ENCODE data around the gene ZNF274. TPM values are rescaled to one million over a fixed set of nuclear protein-coding genes. Genes with fewer than 3 reads are reported as not detected.
"Not testable (repeated sequence)": the region's sequence is repeated elsewhere in the genome, so short reads cannot be mapped to it uniquely, and the experiment has no call there.

The ZNF274 gene
- total RNA-seq, result 10 to 100 TPM; 22.6 to 23.1 TPM

DNA sequence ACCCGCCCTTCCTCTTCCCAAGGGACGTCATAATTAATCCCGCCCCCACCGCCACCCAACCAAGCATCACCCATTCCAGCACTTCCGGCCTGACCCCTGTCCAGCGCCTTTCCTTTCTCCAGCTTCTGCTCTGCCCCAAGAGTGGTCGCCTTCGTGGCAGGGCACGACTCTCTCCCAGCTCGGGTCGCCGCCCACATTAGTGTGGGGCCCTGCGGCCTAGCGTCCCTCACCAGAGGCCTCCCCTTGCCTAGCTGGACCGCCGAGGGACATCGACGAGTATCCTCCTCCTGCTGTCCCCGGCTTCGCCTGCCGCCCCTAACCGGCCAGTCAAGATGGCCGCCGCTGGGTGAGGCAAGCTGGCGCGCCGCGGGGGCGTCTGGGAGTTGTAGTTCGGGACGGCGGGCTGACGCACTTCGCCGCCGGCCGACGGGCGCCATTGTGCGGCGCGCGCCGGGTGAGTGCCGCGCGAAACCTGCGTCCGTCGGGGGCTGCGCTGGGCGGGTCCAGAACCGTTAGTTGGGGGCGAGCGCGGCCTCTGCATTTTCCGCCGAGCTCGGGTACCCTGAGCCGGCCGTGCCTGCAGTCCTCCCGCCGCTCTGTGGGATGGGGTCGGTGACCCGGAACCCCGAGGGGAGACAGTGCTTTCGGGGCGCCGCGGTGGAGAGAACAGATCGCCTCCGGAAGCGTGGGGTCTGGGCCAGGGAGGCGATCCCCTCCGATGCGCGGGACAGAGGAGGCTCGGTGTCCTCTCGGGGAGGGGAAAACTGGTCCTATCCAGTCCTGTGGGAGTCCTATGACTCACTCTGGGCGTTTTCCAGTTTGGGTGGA lies at the start of gene ZNF274:
Gene ZNF274 (plus strand): TSS at position 73 of the 828 bp plus-strand sequence. CDS start 905 bp downstream, outside the sequence.
- ChIA-PET POLR2A (interaction anchor here (0.5 to 1.2 kb wide), 4 partner anchors 28 to 820 kb away, joined by 3 to 5 read pairs (median 3); partner anchors contain the start of genes TRAPPC2B and ZNF547), CTCF (interaction anchor here (1.0 kb wide), 1 partner anchor 143 kb away, joined by 3 read pairs; no protein-coding TSS in a partner anchor)

GRCh38 chr19:58134244-58134643 lies 48.6 kb upstream of the ZNF274 start:
- CTCF ChIA-PET, result no interaction called here
- POLR2A ChIA-PET, result no interaction called here

- CTCF ChIA-PET, result no interaction called here
- POLR2A ChIA-PET, result interaction anchor here (0.6 kb wide), 1 partner anchor 512 kb away, joined by 3 read pairs; no protein-coding TSS in a partner anchor
These were observed 37.0 kb upstream of the ZNF274 start for GRCh38 chr19:58145849-58146248.

GRCh38 chr19:58147475-58147874 lies 35.4 kb upstream of the ZNF274 start:
- CTCF ChIA-PET, POLR2A ChIA-PET: not testable (repeated sequence)

DNA sequence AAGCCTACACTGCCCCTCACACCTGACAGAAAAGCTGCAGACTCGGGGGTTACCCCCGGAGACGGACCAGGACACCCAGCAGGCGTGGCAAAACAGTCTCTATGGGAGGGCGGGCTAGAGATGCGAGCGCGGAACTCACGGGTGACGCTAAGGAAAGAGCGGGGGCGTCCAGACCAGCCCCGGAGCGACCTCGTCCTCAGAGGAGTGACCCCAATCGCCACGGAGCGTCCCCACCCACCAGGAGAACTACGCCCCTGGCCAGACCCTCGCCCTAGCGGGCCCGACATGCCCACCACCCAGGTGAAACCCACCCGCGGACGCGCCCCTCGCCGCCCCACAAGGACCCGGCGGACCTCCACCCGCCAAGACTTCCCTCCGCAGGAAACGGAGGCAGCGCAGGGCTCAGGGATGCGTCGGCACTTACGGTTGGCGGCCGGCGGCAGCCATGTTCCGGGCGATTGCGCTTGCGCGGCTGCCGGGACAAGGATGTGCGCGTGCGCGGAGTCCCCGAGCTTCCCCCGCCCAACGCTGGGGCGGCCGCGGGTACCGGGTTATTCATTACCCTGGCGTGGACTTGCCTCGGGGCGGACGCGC lies 32.4 kb upstream of the ZNF274 start, which contains the start of gene ZNF329:
Gene ZNF329 (minus strand): TSS at position 462 of the 594 bp plus-strand sequence. CDS start 21,286 bp downstream, outside the sequence.
- ChIA-PET POLR2A (interaction anchor here (0.6 kb wide), 1 partner anchor 148 kb away, joined by 3 read pairs; the partner anchor contains the start of gene ZNF606), CTCF (interaction anchor here (0.5 to 1.4 kb wide), 2 partner anchors 128 to 338 kb away, joined by 3 to 4 read pairs; no protein-coding TSS in a partner anchor)

DNA sequence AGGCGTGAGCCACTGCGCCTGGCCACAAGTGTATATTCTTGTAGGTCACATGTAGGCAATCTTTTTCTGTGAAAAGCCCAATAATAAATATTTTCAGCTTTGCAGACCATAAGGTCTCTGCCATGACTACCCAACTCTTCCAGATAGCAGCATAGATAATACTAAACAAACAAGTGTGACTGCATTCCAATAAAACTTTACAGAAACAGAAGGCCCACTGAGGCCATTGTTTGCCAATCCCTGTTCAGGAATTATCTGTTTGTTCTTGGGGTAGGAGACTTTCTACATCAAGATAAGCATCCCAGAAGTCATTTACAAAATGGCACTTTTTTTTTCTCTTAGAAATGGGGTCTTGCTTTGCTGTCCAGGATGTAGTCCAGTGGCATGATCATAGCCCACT lies 29.5 kb upstream of the ZNF274 start:
- ChIA-PET POLR2A (no interaction called here), CTCF (no interaction called here)

DNA sequence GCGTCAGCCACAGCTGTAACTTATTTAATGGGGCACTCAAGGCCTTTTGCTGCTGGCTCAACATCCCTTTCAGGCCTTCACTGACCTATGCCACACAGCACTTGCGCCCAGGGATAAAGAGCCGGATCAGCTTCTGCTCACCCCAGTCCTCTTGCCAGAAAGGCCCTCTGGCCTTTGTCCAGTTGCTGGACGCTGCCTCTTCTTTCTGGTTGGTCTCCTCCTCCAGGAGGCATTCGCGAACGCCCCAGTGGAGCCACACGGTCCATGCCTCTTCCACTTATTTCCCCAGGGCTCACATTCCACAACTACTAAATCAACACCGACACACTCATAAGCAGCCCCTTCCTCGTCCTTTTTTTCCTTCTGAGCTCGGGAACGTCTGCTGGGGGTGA lies 28.6 kb upstream of the ZNF274 start:
- ChIA-PET CTCF (no interaction called here), POLR2A (interaction anchor here (1.4 kb wide), 1 partner anchor 29 kb away, joined by 3 read pairs; the partner anchor contains the start of gene ZNF274)

DNA sequence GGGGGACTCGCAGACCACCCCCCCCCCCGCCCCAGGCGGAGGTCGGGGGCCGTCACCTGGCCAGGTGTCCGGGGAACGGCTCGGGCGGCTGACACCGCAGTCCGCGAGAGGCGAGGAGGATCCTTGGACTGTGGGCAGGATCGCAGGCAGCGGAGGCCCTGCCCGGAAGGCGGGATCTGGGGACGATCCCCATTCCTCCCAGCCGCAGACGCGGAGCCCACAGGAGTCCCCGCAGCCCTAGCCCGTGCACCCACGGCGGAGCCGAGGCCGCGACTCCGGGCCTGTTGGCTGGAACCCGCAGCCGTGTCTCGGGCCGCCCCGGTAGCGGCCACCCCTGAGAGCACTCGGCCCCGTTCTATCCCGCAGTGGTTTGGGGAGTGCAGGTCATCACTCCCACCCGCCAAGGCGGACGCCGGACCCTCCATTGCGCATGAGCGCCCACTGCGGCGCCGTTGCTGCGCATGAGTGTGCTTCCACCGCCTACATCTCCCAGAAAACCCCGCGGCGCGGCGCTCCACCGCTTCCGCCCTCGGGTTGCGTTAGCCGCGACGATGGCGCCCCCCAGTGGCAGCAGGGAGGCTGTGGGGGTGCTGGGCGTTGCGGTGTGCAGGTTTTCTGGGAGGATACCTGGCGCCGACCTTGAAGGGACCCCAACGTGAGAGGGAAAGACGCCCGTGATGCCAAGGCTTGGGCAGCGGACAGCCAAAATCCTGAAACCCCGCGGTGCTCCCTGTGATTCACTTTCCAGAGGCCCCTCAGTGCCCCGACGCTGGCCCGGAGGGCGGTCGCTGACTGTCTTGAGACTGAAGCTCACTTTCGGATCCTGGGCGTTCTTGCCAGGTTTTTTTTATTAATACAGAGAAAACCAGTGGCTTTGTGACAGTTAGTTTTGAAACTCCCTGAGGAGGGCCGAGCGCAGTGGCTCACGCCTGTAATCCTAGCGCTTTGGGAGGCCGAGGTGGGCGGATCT lies 27.9 kb upstream of the ZNF274 start:
- POLR2A ChIA-PET, result interaction anchor here (1.0 to 1.4 kb wide), 2 partner anchors 28 to 59 kb away, joined by 3 read pairs; partner anchors contain the start of gene ZNF274

DNA sequence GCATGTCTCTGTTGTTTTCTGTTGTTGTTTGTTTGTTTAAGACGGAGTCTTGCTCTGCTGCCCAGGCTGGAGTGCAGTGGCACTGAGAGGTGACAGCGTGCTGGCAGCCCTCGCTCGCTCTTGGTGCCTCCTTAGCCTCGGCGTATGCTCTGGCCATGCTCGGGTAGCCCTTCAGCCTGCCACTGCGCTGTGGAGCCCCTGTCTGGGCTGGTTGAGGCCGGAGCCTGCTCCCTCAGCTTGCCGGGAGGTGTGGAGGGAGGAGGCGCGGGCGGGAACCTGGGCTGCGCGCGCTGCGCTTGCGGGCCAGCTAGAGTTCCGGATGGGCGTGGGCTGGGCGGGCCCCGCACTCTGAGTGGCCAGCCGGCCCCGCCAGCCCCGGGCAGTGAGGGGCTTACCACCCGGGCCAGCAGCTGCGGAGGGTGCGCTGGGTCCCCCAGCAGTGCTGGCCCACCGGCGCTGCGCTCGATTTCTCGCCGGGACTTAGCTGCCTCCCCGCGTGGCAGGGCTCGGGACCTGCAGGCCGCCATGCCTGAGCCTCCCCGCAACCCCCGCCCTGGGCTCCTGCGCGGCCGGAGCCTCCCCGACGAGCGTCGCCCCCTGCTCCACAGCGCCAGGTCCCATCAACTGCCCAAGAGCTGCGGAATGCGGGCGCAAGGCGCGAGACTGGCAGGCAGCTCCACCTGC lies 25.7 kb upstream of the ZNF274 start:
- ChIA-PET POLR2A (no interaction called here), CTCF (no interaction called here)

More for the DNA sequence above, 27.9 kb upstream of the ZNF274 start:
- CTCF ChIA-PET, result interaction anchor here (0.7 to 1.0 kb wide), 4 partner anchors 55 to 416 kb away, joined by 3 to 4 read pairs (median 3); no protein-coding TSS in a partner anchor

DNA sequence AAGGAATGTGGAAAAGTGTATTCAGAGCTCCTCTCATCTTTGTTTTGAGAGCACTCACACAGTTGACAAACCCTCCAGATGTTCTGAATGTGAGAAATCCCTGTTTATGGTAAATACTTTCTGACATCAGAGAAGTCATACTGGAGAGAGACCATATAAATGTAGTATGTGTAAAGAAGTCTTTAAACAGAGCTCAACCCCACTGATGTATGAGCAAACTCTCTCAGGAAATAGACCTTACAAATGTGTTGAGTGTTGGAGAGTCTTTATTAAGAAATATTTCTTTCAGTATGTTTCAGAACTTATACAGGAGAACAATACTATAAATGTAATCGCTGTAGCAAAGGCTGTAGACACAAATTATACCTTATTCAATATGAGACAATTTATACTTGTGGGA lies 16.6 kb upstream of the ZNF274 start:
- ChIA-PET POLR2A (no interaction called here), CTCF (no interaction called here)

- ChIA-PET POLR2A (interaction anchor here (0.7 kb wide), 1 partner anchor 318 kb away, joined by 4 read pairs; no protein-coding TSS in a partner anchor), CTCF (no interaction called here)
These were observed 16.1 kb upstream of the ZNF274 start for GRCh38 chr19:58166708-58167280.

GRCh38 chr19:58170860-58171259 lies 12.0 kb upstream of the ZNF274 start:
- CTCF ChIA-PET, result no interaction called here
- POLR2A ChIA-PET, result interaction anchor here (0.7 kb wide), 1 partner anchor 484 kb away, joined by 3 read pairs; no protein-coding TSS in a partner anchor

GRCh38 chr19:58181902-58182576 lies 822 bp upstream of the ZNF274 start:
- CTCF ChIA-PET, result interaction anchor here (1.0 kb wide), 1 partner anchor 18 kb away, joined by 3 read pairs; no protein-coding TSS in a partner anchor

GRCh38 chr19:58182577-58182988 lies 278 bp upstream of the ZNF274 start:
- ChIA-PET POLR2A (interaction anchor here (0.5 to 1.2 kb wide), 3 partner anchors 27 to 819 kb away, joined by 3 read pairs; partner anchors contain the start of genes TRAPPC2B and ZNF547), CTCF (interaction anchor here (1.0 kb wide), 1 partner anchor 19 kb away, joined by 3 read pairs; no protein-coding TSS in a partner anchor)

More at GRCh38 chr19:58181902-58182576, 822 bp upstream of the ZNF274 start:
- POLR2A ChIA-PET, result no interaction called here

DNA sequence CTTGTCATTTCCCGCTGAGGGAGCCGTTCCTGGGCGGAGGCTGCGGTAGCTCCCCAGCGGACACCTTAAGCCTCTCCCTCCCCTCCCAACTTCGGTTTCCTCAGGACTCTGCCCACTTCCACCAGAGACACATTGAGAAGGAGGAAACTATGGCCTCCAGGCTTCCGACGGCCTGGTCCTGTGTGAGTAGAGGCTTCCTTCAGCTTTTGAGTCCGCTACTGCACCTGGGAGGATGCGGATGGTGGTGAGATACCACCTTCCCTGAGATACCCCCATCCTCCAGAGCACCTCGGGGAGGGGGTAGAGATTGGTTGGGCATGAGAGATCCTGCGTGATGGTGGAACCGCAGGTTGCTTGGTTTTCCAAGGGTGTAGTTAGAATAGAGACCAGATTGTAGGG lies 955 bp downstream of the ZNF274 start:
- ChIA-PET CTCF (interaction anchor here (1.0 kb wide), 1 partner anchor 142 kb away, joined by 3 read pairs; no protein-coding TSS in a partner anchor), POLR2A (interaction anchor here (0.6 to 1.2 kb wide), 3 partner anchors 20 to 164 kb away, joined by 3 to 5 read pairs (median 5); no protein-coding TSS in a partner anchor)

GRCh38 chr19:58196901-58197616 lies 14.2 kb downstream of the ZNF274 start:
- ChIA-PET POLR2A (no interaction called here), CTCF (no interaction called here)

Data from activated CD8-positive, alpha-beta memory T cell treated with anti-CD3 and anti-CD28 coated beads for 36 hours (primary cell).